ENCODE data around the gene TRIM46.
"Not testable (repeated sequence)": the region's sequence is repeated elsewhere in the genome, so short reads cannot be mapped to it uniquely, and the experiment has no call there.

- not testable (repeated sequence) for TF ChIP-seq SUZ12 (IDR thresholded peaks at IDR 0.05); SP1 (IDR thresholded peaks at IDR 0.05); L3MBTL2 (conservative IDR thresholded peaks at IDR 0.05); BHLHE40 (IDR thresholded peaks at IDR 0.05; ENCODE audit: borderline replicate concordance)
Observed at GRCh38 chr1:155189926-155190325, 16.3 kb downstream of the TRIM46 start.
